ENCODE measurements around the gene TMTC3. TPM values are rescaled to one million over a fixed set of nuclear protein-coding genes. Genes with fewer than 3 reads are reported as not detected.

The TMTC3 gene
- total and polyA plus RNA-seq, 2 donors (not counting 3 experiments of a cell fraction or from before 2014, with no cell fraction given): 7.8 to 36.5 TPM

DNA sequence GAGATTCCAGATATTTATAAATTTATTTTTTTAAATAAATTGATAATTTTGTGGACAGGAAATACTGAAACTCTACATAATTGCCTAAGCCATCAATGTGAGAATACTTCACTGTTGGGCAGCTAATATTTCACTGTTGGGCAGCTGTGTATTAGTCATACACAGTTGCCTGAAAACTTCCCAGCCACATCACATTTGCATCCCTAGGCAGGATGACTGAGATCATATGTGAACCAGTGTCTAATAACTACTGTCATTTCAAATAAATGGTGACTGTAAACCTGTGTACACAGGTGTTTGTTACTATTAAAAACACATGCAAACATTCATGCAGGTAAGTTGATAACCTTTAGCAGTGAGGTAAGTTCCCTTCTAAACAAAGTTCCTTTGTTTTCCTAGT lies 43.9 kb downstream of the TMTC3 start:
- H4K20me1 ChIP-seq (replicated peaks; ENCODE audit: control insufficient read depth, extremely low read depth, insufficient read depth, low read length): no peaks in the 10 kb centered on the region
- no TSS peak for BruUV-seq (replicated peaks)

More for the DNA sequence above, 43.9 kb downstream of the TMTC3 start:
- DNase-seq (ENCODE audit: low read depth, low spot score) (peak; percentile 40), FAIRE-seq (no peak)
- H3K36me3 ChIP-seq (ENCODE audit: control insufficient read depth in 2 of 2, extremely low read depth in 1 of 2, insufficient read depth in 2 of 2, low read length in 2 of 2): no peaks in the 10 kb centered on the region
- H3K27ac ChIP-seq (ENCODE audit: insufficient read depth, low read depth, low read length): no peak overlapping the region
- no peaks in the 10 kb centered on the region for H3K27me3 ChIP-seq (ENCODE audit: control insufficient read depth in 2 of 2, insufficient read depth in 2 of 2, low read length in 2 of 2)
- dilution Hi-C loops (cut with MboI; ENCODE audit: extremely low pct_ligation_motif_present, low sequenced_read_pairs): no loop called here
- H3K4me2 ChIP-seq (ENCODE audit: insufficient read depth, low read length): no peak overlapping the region
- POLR2A ChIA-PET: no interaction called here
- TF ChIP-seq MYC (IDR thresholded peaks at IDR 0.05; ENCODE audit: low read depth, low read length) (no peak), EZH2 (IDR thresholded peaks at IDR 0.05; ENCODE audit: borderline replicate concordance, low read depth, low read length, severe bottlenecking) (no peak), GATA2 (IDR thresholded peaks at IDR 0.05; ENCODE audit: insufficient read depth, insufficient read length, low read depth, low read length) (no peak), JUN (IDR thresholded peaks at IDR 0.05; ENCODE audit: borderline replicate concordance, insufficient read depth, insufficient read length, low read depth) (no peak), FOS (IDR thresholded peaks at IDR 0.05; ENCODE audit: borderline replicate concordance, insufficient read depth, low read length) (peak; percentile 46), POLR2A (IDR thresholded peaks at IDR 0.05; ENCODE audit: low read depth, low read length) (no peak), POLR2AphosphoS5 (IDR thresholded peaks at IDR 0.05; ENCODE audit: insufficient read depth, low read depth, low read length) (no peak)
- TF ChIP-seq, protein P1, sequence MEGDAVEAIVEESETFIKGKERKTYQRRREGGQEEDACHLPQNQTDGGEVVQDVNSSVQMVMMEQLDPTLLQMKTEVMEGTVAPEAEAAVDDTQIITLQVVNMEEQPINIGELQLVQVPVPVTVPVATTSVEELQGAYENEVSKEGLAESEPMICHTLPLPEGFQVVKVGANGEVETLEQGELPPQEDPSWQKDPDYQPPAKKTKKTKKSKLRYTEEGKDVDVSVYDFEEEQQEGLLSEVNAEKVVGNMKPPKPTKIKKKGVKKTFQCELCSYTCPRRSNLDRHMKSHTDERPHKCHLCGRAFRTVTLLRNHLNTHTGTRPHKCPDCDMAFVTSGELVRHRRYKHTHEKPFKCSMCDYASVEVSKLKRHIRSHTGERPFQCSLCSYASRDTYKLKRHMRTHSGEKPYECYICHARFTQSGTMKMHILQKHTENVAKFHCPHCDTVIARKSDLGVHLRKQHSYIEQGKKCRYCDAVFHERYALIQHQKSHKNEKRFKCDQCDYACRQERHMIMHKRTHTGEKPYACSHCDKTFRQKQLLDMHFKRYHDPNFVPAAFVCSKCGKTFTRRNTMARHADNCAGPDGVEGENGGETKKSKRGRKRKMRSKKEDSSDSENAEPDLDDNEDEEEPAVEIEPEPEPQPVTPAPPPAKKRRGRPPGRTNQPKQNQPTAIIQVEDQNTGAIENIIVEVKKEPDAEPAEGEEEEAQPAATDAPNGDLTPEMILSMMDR (IDR thresholded peaks at IDR 0.05; ENCODE audit: extremely low read depth in 1 of 2, insufficient read depth in 1 of 2, low read depth in 1 of 2, low read length in 2 of 2): no peak
- TF ChIP-seq, protein P2, sequence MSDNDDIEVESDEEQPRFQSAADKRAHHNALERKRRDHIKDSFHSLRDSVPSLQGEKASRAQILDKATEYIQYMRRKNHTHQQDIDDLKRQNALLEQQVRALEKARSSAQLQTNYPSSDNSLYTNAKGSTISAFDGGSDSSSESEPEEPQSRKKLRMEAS (IDR thresholded peaks at IDR 0.05; ENCODE audit: insufficient read depth, insufficient read length): no peak
- no peak overlapping the region for H2AFZ ChIP-seq (ENCODE audit: low read depth, low read length)
- H3K4me1 ChIP-seq (ENCODE audit: control insufficient read depth, extremely low read depth, insufficient read depth, low read length): no peaks in the 10 kb centered on the region
- no peaks in the 10 kb centered on the region for H3K9me1 ChIP-seq (replicated peaks; ENCODE audit: control insufficient read depth, extremely low read depth, insufficient read depth, low read length)
- H3K9me3 ChIP-seq (replicated peaks; ENCODE audit: control insufficient read depth, insufficient read depth, low read length): no peaks in the 10 kb centered on the region
- H3K79me2 ChIP-seq (ENCODE audit: control insufficient read depth, insufficient read depth, low read length): no peaks in the 10 kb centered on the region
- no peak overlapping the region for H3K4me3 ChIP-seq (replicated peaks in 1 of 3; ENCODE audit: insufficient read depth in 1 of 3, low read depth in 1 of 3, low read length in 3 of 3)
- intact Hi-C loops (cut with micrococcal nuclease): no loop called here
- no peak overlapping the region for H3K9ac ChIP-seq (replicated peaks; ENCODE audit: extremely low read depth, insufficient read depth, low read length)
- CTCF ChIA-PET: interaction anchor here (0.9 kb wide), 1 partner anchor 10 kb away, joined by 3 read pairs; no protein-coding TSS in a partner anchor

Data from endothelial cell of umbilical vein (primary cell).